GM06990 (cell line): Measurements from ENCODE around the gene HK2.

Source experiments
- DNase-seq: peaks from one replicate; pipeline ENCODE4 v3.0.0-alpha.2; 2011; ENCODE audit not compliant: insufficient read length; ENCODE audit errors: extremely low read depth
- H3K27me3 ChIP-seq: replicated peaks from 2 replicates; pipeline ENCODE4 v1.6.0; 2011; ENCODE audit warnings: low read length; ENCODE audit not compliant: control insufficient read depth, insufficient read depth
- H3K36me3 ChIP-seq: 2 replicates; pipeline ENCODE4 v1.5.1; 2011; ENCODE audit warnings: low read length; ENCODE audit not compliant: control insufficient read depth, insufficient read depth
- H3K4me3 ChIP-seq: replicated peaks from 2 replicates; pipeline ENCODE4 v1.5.1; 2011; ENCODE audit warnings: low read depth, mild to moderate bottlenecking, control low read depth, low read length
- CTCF ChIP-seq: IDR thresholded peaks from 2 replicates; pipeline ENCODE4 v1.5.1; 2011; ENCODE audit warnings: low read length, control low read depth, mild to moderate bottlenecking, inconsistent platforms; ENCODE audit not compliant: insufficient read depth, poor library complexity, severe bottlenecking

HK2 gene

GRCh38 chr2:74858281-74858680 lies 24.4 kb downstream of the HK2 start:
- no peak for DNase-seq
- H3K4me3 ChIP-seq: no peak overlapping the region
- H3K36me3 ChIP-seq: peaks cover 9% of the 10 kb centered on the region
- H3K27me3 ChIP-seq: no peaks in the 10 kb centered on the region
- no peak for TF ChIP-seq CTCF

- no peak for TF ChIP-seq CTCF
- peaks cover 3% of the 10 kb centered on the region; the same call in 1 of the 2 replicates for H3K36me3 ChIP-seq
- H3K4me3 ChIP-seq: no peak overlapping the region
- H3K27me3 ChIP-seq: no peaks in the 10 kb centered on the region
- DNase-seq: no peak
Measured at GRCh38 chr2:74860079-74860478, 26.2 kb downstream of the HK2 start.

- DNase-seq: no peak
- Histone ChIP-seq H3K4me3 (no peak overlapping the region), H3K27me3 (no peaks in the 10 kb centered on the region), H3K36me3 (peaks cover 3% of the 10 kb centered on the region; the same call in 1 of the 2 replicates)
- no peak for TF ChIP-seq CTCF
Measured at GRCh38 chr2:74860521-74860920, 26.6 kb downstream of the HK2 start.

- no peak for DNase-seq
- Histone ChIP-seq H3K27me3 (no peaks in the 10 kb centered on the region), H3K4me3 (no peak overlapping the region), H3K36me3 (no peaks in the 10 kb centered on the region; the same call in 1 of the 2 replicates)
- TF ChIP-seq CTCF: no peak
Measured at GRCh38 chr2:74861531-74861930, 27.6 kb downstream of the HK2 start.

- no peak for DNase-seq
- no peak for TF ChIP-seq CTCF
- H3K36me3 ChIP-seq: no peaks in the 10 kb centered on the region; the same call in 1 of the 2 replicates
- no peaks in the 10 kb centered on the region for H3K27me3 ChIP-seq
- no peak overlapping the region for H3K4me3 ChIP-seq
Measured at GRCh38 chr2:74862020-74862964, 28.4 kb downstream of the HK2 start.

GRCh38 chr2:74863802-74864248 lies 29.9 kb downstream of the HK2 start:
- H3K4me3 ChIP-seq: no peak overlapping the region
- H3K27me3 ChIP-seq: no peaks in the 10 kb centered on the region
- no peak for TF ChIP-seq CTCF
- H3K36me3 ChIP-seq: peaks cover 4% of the 10 kb centered on the region
- no peak for DNase-seq
